H1 (cell line): ENCODE results near the gene RAI14. TPM values are rescaled to one million over a fixed set of nuclear protein-coding genes. Genes with fewer than 3 reads are reported as not detected.

ENCODE experiments used
- CTCF ChIA-PET: fragments of 300-600 bp; sonication (Branson Sonifier 250); formaldehyde crosslinking; loops from one replicate; lab custom pipeline; 2021; ENCODE audit not compliant: partially characterized antibody; lab: Charles Lee
- POLR2A ChIA-PET: fragments of 300-600 bp; sonication (Branson Sonifier 250); formaldehyde crosslinking; loops from one replicate; lab custom pipeline; 2021; ENCODE audit warnings: inconsistent platforms; ENCODE audit not compliant: partially characterized antibody; lab: Charles Lee
- DNase-seq, 2 experiments: peaks; one replicate each; pipeline versions ENCODE4 v3.0.0 to v3.0.0-alpha.2; 2010 to 2022; ENCODE audit warnings: low spot score in 2 of 2, low read depth in 1 of 2, mixed read lengths in 1 of 2
- FAIRE-seq: peaks from 2 replicates; lab custom pipeline; 2011; peaks lifted over from hg19 to GRCh38; lab: Jason Lieb, UNC
- H2AFZ ChIP-seq: 2 replicates; pipeline ENCODE4 v1.8.1; 2012; ENCODE audit warnings: low read length, inconsistent platforms
- H2AK5ac ChIP-seq: 2 replicates; pipeline ENCODE4 v1.6.1; 2013; ENCODE audit warnings: low read depth, low read length
- H2BK120ac ChIP-seq: replicated peaks from 2 replicates; pipeline ENCODE3; 2013; ENCODE audit warnings: low read depth, low read length, inconsistent platforms
- H2BK12ac ChIP-seq: 2 replicates; pipeline ENCODE4 v1.6.1; 2013; ENCODE audit warnings: low read depth, low read length
- H2BK15ac ChIP-seq: 2 replicates; pipeline ENCODE4 v1.6.1; 2013; ENCODE audit warnings: low read length
- H2BK20ac ChIP-seq: 2 replicates; pipeline ENCODE4 v1.6.1; 2013; ENCODE audit warnings: low read length
- H2BK5ac ChIP-seq: 2 replicates; pipeline ENCODE4 v1.6.1; 2013; ENCODE audit warnings: low read depth, low read length
- H3K14ac ChIP-seq: 2 replicates; pipeline ENCODE4 v1.6.1; 2013; ENCODE audit warnings: inconsistent platforms; ENCODE audit not compliant: insufficient read length
- H3K18ac ChIP-seq: 2 replicates; pipeline ENCODE4 v1.6.1; 2013; ENCODE audit warnings: low read length; ENCODE audit errors: extremely low read depth
- H3K23ac ChIP-seq: 2 replicates; pipeline ENCODE4 v1.6.1; 2013; ENCODE audit warnings: inconsistent platforms; ENCODE audit not compliant: insufficient read length
- H3K23me2 ChIP-seq: 2 replicates; pipeline ENCODE4 v1.6.1; 2013; ENCODE audit warnings: low read depth, low read length
- H3K27ac ChIP-seq: 2 replicates; pipeline ENCODE4 v1.6.1; 2011; ENCODE audit warnings: low read depth, low read length, inconsistent platforms
- H3K27me3 ChIP-seq, 4 experiments: replicated peaks in 1 of 4; 1 replicate in 1 of 4; 2 replicates in 3 of 4; pipeline versions ENCODE4 v1.6.1 to v1.8.1; 2011 to 2013; ENCODE audit warnings: low read length in 3 of 4, mild to moderate bottlenecking in 3 of 4, inconsistent platforms in 2 of 4, mixed read lengths in 2 of 4, moderate library complexity in 1 of 4; ENCODE audit not compliant: control insufficient read depth in 3 of 4, insufficient read depth in 3 of 4; ENCODE audit errors: extremely low read depth in 1 of 4
- H3K36me3 ChIP-seq, 4 experiments: 2 replicates each; pipeline versions ENCODE4 v1.6.1 to v1.8.1; 2011 to 2013; ENCODE audit warnings: mild to moderate bottlenecking in 4 of 4, low read length in 3 of 4, moderate library complexity in 2 of 4, control low read depth in 1 of 4, inconsistent platforms in 1 of 4; ENCODE audit not compliant: insufficient read depth in 4 of 4, control insufficient read depth in 2 of 4
- H3K4ac ChIP-seq: replicated peaks from 2 replicates; pipeline ENCODE3; 2013; ENCODE audit warnings: low read length, low read depth, mixed read lengths, inconsistent platforms; ENCODE audit not compliant: insufficient read length
- H3K4me1 ChIP-seq, 4 experiments: replicated peaks in 1 of 4; 1 replicate in 1 of 4; 2 replicates in 3 of 4; pipeline versions ENCODE4 v1.6.1 to v1.8.1; 2011 to 2013; ENCODE audit warnings: low read length in 3 of 4, inconsistent platforms in 2 of 4, mixed read lengths in 1 of 4; ENCODE audit not compliant: insufficient read depth in 4 of 4, control insufficient read depth in 3 of 4
- H3K4me2 ChIP-seq, 2 experiments: 2 replicates each; pipeline versions ENCODE4 v1.6.1 to v1.8.1; 2011 to 2013; ENCODE audit warnings: low read depth in 2 of 2, low read length in 2 of 2, control low read depth in 1 of 2, inconsistent platforms in 1 of 2, mild to moderate bottlenecking in 1 of 2; ENCODE audit not compliant: insufficient read depth in 1 of 2
- H3K4me3 ChIP-seq, 4 experiments: fragments of 200-600, 300-600 bp in 1 of 4; sonication (generic), shearing (Covaris generic), sonication (Bioruptor Twin) in 1 of 4; 2 replicates each; pipeline versions ENCODE4 v1.5.1 to v1.8.1; 2011 to 2016; ENCODE audit warnings: low read length in 4 of 4, low read depth in 3 of 4, control low read depth in 2 of 4, inconsistent platforms in 2 of 4, mild to moderate bottlenecking in 2 of 4, mixed read lengths in 1 of 4, moderate library complexity in 1 of 4; ENCODE audit not compliant: insufficient read depth in 2 of 4; ENCODE audit errors: extremely low read depth in 1 of 4
- H3K56ac ChIP-seq: replicated peaks from 2 replicates; pipeline ENCODE3; 2013; ENCODE audit warnings: low read depth, mild to moderate bottlenecking, mixed read lengths, low read length, inconsistent platforms; ENCODE audit not compliant: insufficient read length
- H3K79me1 ChIP-seq: 2 replicates; pipeline ENCODE4 v1.6.1; 2013; ENCODE audit warnings: low read depth, low read length, control low read depth
- H3K79me2 ChIP-seq, 2 experiments: 2 replicates each; pipeline versions ENCODE4 v1.6.1 to v1.8.1; 2012 to 2013; ENCODE audit warnings: low read length in 2 of 2, mild to moderate bottlenecking in 2 of 2, inconsistent platforms in 1 of 2; ENCODE audit not compliant: insufficient read depth in 2 of 2, control insufficient read depth in 1 of 2
- H3K9ac ChIP-seq, 4 experiments: replicated peaks in 1 of 4; 1 replicate in 1 of 4; 2 replicates in 3 of 4; pipeline versions ENCODE4 v1.6.1 to v1.8.1; 2011 to 2013; ENCODE audit warnings: low read depth in 3 of 4, low read length in 3 of 4, control low read depth in 2 of 4, mild to moderate bottlenecking in 2 of 4, moderate library complexity in 2 of 4, inconsistent platforms in 1 of 4; ENCODE audit errors: extremely low read depth in 1 of 4
- H3K9me3 ChIP-seq, 2 experiments: 2 replicates each; pipeline versions ENCODE4 v1.6.1 to v1.8.1; 2012 to 2013; ENCODE audit warnings: mild to moderate bottlenecking in 2 of 2, moderate library complexity in 2 of 2, control low read depth in 1 of 2, inconsistent platforms in 1 of 2, low read depth in 1 of 2, low read length in 1 of 2, mixed read lengths in 1 of 2; ENCODE audit not compliant: insufficient read depth in 2 of 2
- H4K20me1 ChIP-seq, 2 experiments: replicated peaks in 1 of 2; 2 replicates each; pipeline versions ENCODE3 to v1.8.1; 2011 to 2013; ENCODE audit warnings: inconsistent platforms in 2 of 2, low read length in 2 of 2, mild to moderate bottlenecking in 1 of 2; ENCODE audit not compliant: insufficient read depth in 2 of 2, control insufficient read depth in 1 of 2
- H4K5ac ChIP-seq: 2 replicates; pipeline ENCODE4 v1.6.1; 2013; ENCODE audit warnings: low read length, low read depth, mixed read lengths, inconsistent platforms; ENCODE audit not compliant: insufficient read length
- H4K8ac ChIP-seq: 2 replicates; pipeline ENCODE4 v1.8.0; 2013; ENCODE audit warnings: mild to moderate bottlenecking, moderate library complexity, low read length, inconsistent platforms; ENCODE audit not compliant: insufficient read depth; ENCODE audit errors: extremely low read depth
- H4K91ac ChIP-seq: replicated peaks from 2 replicates; pipeline ENCODE3; 2013; ENCODE audit warnings: low read length, mixed read lengths, inconsistent platforms; ENCODE audit not compliant: insufficient read length
- CEBPB ChIP-seq: IDR thresholded peaks from 2 replicates; pipeline ENCODE4 v1.6.1; 2012; ENCODE audit warnings: low read depth, low read length
- GTF2F1 ChIP-seq: IDR thresholded peaks from 2 replicates; pipeline ENCODE4 v1.6.1; 2012; ENCODE audit warnings: low read depth, low read length, improper control_type of control experiment, borderline replicate concordance
- MAFK ChIP-seq: IDR thresholded peaks from 2 replicates; pipeline ENCODE4 v1.6.1; 2012; ENCODE audit warnings: low read depth, mild to moderate bottlenecking, improper control_type of control experiment, low read length
- MAX ChIP-seq: IDR thresholded peaks from 2 replicates; pipeline ENCODE4 v1.6.1; 2012; ENCODE audit warnings: inconsistent platforms
- NRF1 ChIP-seq: IDR thresholded peaks from 2 replicates; pipeline ENCODE4 v1.6.1; 2011; ENCODE audit warnings: mild to moderate bottlenecking, low read depth, low read length, improper control_type of control experiment
- SIRT6 ChIP-seq: IDR thresholded peaks from one replicate; pipeline ENCODE4 v1.7.1; 2012; ENCODE audit warnings: low read length, inconsistent platforms
- TCF12 ChIP-seq: IDR thresholded peaks from 2 replicates; pipeline ENCODE4 v1.6.1; 2011; ENCODE audit warnings: low read depth, mild to moderate bottlenecking, low read length
- WGBS, 2 experiments: shearing (Covaris generic) in 1 of 2; methylation state at CpG; one replicate each; pipeline versions ENCODE4 v1.1.6 to v1.1.7; 2013 to 2015; ENCODE audit warnings: low lambda C conversion rate in 2 of 2, mixed read lengths in 2 of 2, inconsistent platforms in 1 of 2, low coverage in 1 of 2, missing lambda C conversion rate in 1 of 2; ENCODE audit not compliant: insufficient replicate concordance in 2 of 2, insufficient coverage in 1 of 2, insufficient read length in 1 of 2; ENCODE audit errors: extremely low coverage in 1 of 2, missing lambda C conversion rate in 1 of 2; 5-methylcytosine and 5-hydroxymethylcytosine counted together
- polyA plus RNA-seq, 7 experiments: library from polyadenylated mRNA; depleted of rRNA in 3 of 7; stranded (reverse) in 5 of 7; unstranded in 2 of 7; fragments of >200 nt in 5 of 7; fragments of 200-250 nt in 2 of 7; gene quantifications; 1 replicate in 5 of 7; 2 replicates in 1 of 7; 4 replicates in 1 of 7; pipeline versions ENCODE4 v1.2.1 to v1.2.3, GENCODE V29; 2011 to 2013; ENCODE audit warnings: missing spikeins in 2 of 7, mixed read lengths in 2 of 7
- total RNA-seq: library from RNA; stranded (reverse); fragmentation: NEBNext Ultra II Directional; extraction: Animal tissue kit (Norgen Biotek cat#: 25700); gene quantifications from 2 replicates; pipeline ENCODE4 v1.2.1, GENCODE V29; 2021

RAI14 gene
- total and polyA plus RNA-seq, 2 of the 8 experiments (the other 6 are each of a cell fraction or from before 2014, with no cell fraction given), result 48.4 to 210 TPM

GRCh38 chr5:34621277-34622097, 34.6 kb upstream of the RAI14 start:
- Histone ChIP-seq H3K14ac (no peak overlapping the region), H3K4me2 (no peak overlapping the region), H3K36me3 (no peaks in the 10 kb centered on the region), H4K20me1 (no peaks in the 10 kb centered on the region), H3K9me3 (no peaks in the 10 kb centered on the region), H4K5ac (no peak overlapping the region), H3K23ac (no peak overlapping the region), H3K27me3 (no peaks in the 10 kb centered on the region), H3K56ac (no peak overlapping the region), H2BK20ac (no peak overlapping the region), H3K79me1 (no peaks in the 10 kb centered on the region), H4K8ac (no peak overlapping the region), H2BK5ac (no peak overlapping the region), H3K79me2 (no peaks in the 10 kb centered on the region), H3K4ac (no peak overlapping the region), H3K9ac (no peak overlapping the region), H4K91ac (no peak overlapping the region), H2BK120ac (no peak overlapping the region), H2AK5ac (no peak overlapping the region), H3K27ac (no peak overlapping the region), H2AFZ (peak overlapping the region; percentile 77; the same call in 1 of the 2 replicates), H2BK15ac (no peak overlapping the region), H3K4me1 (peaks cover 0 to 7% (median 1%) of the 10 kb centered on the region in 4 experiments; a peak in 2 of 7 replicates), H3K18ac (no peak overlapping the region), H3K23me2 (no peaks in the 10 kb centered on the region), H2BK12ac (no peak overlapping the region), H3K4me3 (no peak overlapping the region)
- FAIRE-seq (no peak), DNase-seq (no peak)
- POLR2A ChIA-PET, result no interaction called here
- CTCF ChIA-PET, result interaction anchor here (1.3 kb wide), 1 partner anchor 11 kb away, joined by 3 read pairs; no protein-coding TSS in a partner anchor
- TF ChIP-seq NRF1 (no peak), TCF12 (no peak), SIRT6 (no peak), GTF2F1 (no peak), CEBPB (no peak), MAX (no peak), MAFK (no peak)
- 80% methylated on average over 5 of the region's 5 CpGs; no CpG with 5 or more reads in 1 of the 2 experiments for WGBS, 2 experiments
